Heart left ventricle (tissue), 13 donors: ENCODE data around the gene CDC16.

Experiments used
- CTCF ChIP-seq, 12 donors: fragments of 200-600 bp; sonication (generic) in 4 of 12; IDR thresholded peaks; one replicate each; pipeline versions ENCODE4 v1.5.0 to v1.8.0; 2018 to 2022; ENCODE audit warnings: antibody characterized with exemption in 12 of 12, mild to moderate bottlenecking in 5 of 12
- POLR2A ChIP-seq, 2 donors: fragments of 450-650 bp; IDR thresholded peaks; one replicate each; pipeline ENCODE4 v1.6.1; 2017; ENCODE audit warnings: antibody characterized with exemption in 2 of 2, mild to moderate bottlenecking in 2 of 2, moderate library complexity in 2 of 2
- donor health status: ischemic (EF 13 %, LVEDD 7.1; RV severe dilation, severe dysfunction).
- donor health status: DM: no; HTN: yes; CAD: no.
- donor health status: DM: no; HTN: no; CAD: no.
- donor health status: ischemic (EF 25% LVEDD 6.9; RV normal size, moderate dysfunction).
- donor health status: ischemic (EF 25% LVEDD 5.7; RV mildly dilated, moderate dysfunction).
- donor health status: ischemic (EF 35%, LVEDD 5.7; RV mildly dilated, moderate dysfunction).
- donor health status: nonischemic (EF 11% LVEDD 7.7; RV severe dilation, severe dysfunction).
- donor health status: DM: yes; HTN: yes; CAD: no.
- donor health status: PGD.
- donor health status: ischemic (EF 29% LVEDD 5.4; RV normal size, mild dysfunction).
- donor health status: nonischemic (EF 23%, LVEDD 6.1; RV moderate dilation, normal function).

- no peak for TF ChIP-seq CTCF (IDR thresholded peaks at IDR 0.05)
- TF ChIP-seq POLR2A (IDR thresholded peaks at IDR 0.05) = no peak
Measured at GRCh38 chr13:114225610-114226009, 9.1 kb upstream of the CDC16 start.
